ENCODE data around the gene KRTAP29-1.

DNA sequence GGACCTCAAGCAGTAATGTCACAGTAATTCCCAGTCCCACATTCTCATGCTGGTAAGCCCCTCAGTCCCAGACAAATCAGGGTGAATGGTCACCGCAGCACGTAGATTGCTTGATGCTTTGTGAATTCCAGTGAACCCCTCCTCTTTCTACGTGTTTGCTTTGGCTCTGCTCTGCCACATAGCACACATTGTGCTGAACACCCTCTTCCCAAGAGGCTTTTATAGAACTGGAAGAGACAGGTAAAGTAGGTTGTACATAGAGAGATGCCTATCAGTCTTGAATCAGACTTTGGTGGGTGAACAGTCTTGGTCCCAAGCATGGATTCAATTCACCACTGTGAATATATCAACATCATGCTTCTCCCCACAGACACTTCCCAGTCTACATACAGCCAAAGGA, 38.1 kb downstream of the KRTAP29-1 start:
- TF ChIP-seq ELF4 (CRISPR knock-in tag; IDR thresholded peaks at IDR 0.05; ENCODE audit: low read depth) (no peak), NR3C1 (CRISPR knock-in tag; conservative IDR thresholded peaks at IDR 0.05; ENCODE audit: low read depth) (no peak), SP1 (CRISPR knock-in tag; conservative IDR thresholded peaks at IDR 0.05) (no peak), NFYB (CRISPR knock-in tag; conservative IDR thresholded peaks at IDR 0.05; ENCODE audit: low read depth) (no peak), KAT7 (CRISPR knock-in tag; IDR thresholded peaks at IDR 0.05; ENCODE audit: borderline replicate concordance) (no peak), ZNF138 (CRISPR knock-in tag; conservative IDR thresholded peaks at IDR 0.05) (no peak), ZNF263 (CRISPR knock-in tag; IDR thresholded peaks at IDR 0.05; ENCODE audit: low read depth) (no peak)
- TF ChIP-seq, protein P1, sequence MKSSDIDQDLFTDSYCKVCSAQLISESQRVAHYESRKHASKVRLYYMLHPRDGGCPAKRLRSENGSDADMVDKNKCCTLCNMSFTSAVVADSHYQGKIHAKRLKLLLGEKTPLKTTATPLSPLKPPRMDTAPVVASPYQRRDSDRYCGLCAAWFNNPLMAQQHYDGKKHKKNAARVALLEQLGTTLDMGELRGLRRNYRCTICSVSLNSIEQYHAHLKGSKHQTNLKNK (CRISPR knock-in tag; IDR thresholded peaks at IDR 0.05) = no peak
- TF ChIP-seq, protein P2, sequence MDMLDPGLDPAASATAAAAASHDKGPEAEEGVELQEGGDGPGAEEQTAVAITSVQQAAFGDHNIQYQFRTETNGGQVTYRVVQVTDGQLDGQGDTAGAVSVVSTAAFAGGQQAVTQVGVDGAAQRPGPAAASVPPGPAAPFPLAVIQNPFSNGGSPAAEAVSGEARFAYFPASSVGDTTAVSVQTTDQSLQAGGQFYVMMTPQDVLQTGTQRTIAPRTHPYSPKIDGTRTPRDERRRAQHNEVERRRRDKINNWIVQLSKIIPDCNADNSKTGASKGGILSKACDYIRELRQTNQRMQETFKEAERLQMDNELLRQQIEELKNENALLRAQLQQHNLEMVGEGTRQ (CRISPR knock-in tag; IDR thresholded peaks at IDR 0.05) = no peak
- TF ChIP-seq, protein P3, sequence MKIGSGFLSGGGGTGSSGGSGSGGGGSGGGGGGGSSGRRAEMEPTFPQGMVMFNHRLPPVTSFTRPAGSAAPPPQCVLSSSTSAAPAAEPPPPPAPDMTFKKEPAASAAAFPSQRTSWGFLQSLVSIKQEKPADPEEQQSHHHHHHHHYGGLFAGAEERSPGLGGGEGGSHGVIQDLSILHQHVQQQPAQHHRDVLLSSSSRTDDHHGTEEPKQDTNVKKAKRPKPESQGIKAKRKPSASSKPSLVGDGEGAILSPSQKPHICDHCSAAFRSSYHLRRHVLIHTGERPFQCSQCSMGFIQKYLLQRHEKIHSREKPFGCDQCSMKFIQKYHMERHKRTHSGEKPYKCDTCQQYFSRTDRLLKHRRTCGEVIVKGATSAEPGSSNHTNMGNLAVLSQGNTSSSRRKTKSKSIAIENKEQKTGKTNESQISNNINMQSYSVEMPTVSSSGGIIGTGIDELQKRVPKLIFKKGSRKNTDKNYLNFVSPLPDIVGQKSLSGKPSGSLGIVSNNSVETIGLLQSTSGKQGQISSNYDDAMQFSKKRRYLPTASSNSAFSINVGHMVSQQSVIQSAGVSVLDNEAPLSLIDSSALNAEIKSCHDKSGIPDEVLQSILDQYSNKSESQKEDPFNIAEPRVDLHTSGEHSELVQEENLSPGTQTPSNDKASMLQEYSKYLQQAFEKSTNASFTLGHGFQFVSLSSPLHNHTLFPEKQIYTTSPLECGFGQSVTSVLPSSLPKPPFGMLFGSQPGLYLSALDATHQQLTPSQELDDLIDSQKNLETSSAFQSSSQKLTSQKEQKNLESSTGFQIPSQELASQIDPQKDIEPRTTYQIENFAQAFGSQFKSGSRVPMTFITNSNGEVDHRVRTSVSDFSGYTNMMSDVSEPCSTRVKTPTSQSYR (CRISPR knock-in tag; IDR thresholded peaks at IDR 0.05) = no peak
- TF ChIP-seq, protein P4, sequence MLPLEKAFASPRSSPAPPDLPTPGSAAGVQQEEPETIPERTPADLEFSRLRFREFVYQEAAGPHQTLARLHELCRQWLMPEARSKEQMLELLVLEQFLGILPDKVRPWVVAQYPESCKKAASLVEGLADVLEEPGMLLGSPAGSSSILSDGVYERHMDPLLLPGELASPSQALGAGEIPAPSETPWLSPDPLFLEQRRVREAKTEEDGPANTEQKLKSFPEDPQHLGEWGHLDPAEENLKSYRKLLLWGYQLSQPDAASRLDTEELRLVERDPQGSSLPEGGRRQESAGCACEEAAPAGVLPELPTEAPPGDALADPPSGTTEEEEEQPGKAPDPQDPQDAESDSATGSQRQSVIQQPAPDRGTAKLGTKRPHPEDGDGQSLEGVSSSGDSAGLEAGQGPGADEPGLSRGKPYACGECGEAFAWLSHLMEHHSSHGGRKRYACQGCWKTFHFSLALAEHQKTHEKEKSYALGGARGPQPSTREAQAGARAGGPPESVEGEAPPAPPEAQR (CRISPR knock-in tag; IDR thresholded peaks at IDR 0.05) = no peak
- TF ChIP-seq, protein P5, sequence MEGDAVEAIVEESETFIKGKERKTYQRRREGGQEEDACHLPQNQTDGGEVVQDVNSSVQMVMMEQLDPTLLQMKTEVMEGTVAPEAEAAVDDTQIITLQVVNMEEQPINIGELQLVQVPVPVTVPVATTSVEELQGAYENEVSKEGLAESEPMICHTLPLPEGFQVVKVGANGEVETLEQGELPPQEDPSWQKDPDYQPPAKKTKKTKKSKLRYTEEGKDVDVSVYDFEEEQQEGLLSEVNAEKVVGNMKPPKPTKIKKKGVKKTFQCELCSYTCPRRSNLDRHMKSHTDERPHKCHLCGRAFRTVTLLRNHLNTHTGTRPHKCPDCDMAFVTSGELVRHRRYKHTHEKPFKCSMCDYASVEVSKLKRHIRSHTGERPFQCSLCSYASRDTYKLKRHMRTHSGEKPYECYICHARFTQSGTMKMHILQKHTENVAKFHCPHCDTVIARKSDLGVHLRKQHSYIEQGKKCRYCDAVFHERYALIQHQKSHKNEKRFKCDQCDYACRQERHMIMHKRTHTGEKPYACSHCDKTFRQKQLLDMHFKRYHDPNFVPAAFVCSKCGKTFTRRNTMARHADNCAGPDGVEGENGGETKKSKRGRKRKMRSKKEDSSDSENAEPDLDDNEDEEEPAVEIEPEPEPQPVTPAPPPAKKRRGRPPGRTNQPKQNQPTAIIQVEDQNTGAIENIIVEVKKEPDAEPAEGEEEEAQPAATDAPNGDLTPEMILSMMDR (IDR thresholded peaks at IDR 0.05) = no peak
- TF ChIP-seq, protein P6, sequence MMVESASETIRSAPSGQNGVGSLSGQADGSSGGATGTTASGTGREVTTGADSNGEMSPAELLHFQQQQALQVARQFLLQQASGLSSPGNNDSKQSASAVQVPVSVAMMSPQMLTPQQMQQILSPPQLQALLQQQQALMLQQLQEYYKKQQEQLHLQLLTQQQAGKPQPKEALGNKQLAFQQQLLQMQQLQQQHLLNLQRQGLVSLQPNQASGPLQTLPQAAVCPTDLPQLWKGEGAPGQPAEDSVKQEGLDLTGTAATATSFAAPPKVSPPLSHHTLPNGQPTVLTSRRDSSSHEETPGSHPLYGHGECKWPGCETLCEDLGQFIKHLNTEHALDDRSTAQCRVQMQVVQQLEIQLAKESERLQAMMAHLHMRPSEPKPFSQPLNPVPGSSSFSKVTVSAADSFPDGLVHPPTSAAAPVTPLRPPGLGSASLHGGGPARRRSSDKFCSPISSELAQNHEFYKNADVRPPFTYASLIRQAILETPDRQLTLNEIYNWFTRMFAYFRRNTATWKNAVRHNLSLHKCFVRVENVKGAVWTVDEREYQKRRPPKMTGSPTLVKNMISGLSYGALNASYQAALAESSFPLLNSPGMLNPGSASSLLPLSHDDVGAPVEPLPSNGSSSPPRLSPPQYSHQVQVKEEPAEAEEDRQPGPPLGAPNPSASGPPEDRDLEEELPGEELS (CRISPR knock-in tag; IDR thresholded peaks at IDR 0.05) = no peak

All from WTC11 (cell line).